Karpas-422 (cell line): ENCODE data around the gene PCDH9. TPM values are rescaled to one million over a fixed set of nuclear protein-coding genes. Genes with fewer than 3 reads are reported as not detected.

Experiments
- DNase-seq: peaks from one replicate; pipeline ENCODE4 v3.0.0-alpha.2; 2015
- H2AFZ ChIP-seq: fragments of 200-600 bp; sonication (generic); 2 replicates; pipeline ENCODE4 v1.6.1; 2014; ENCODE audit warnings: antibody characterized with exemption, low read length, mixed read lengths
- H3K27ac ChIP-seq: fragments of 200-600 bp; sonication (generic); 2 replicates; pipeline ENCODE4 v1.5.1; 2014; ENCODE audit warnings: mild to moderate bottlenecking, low read length, moderate library complexity
- H3K27me3 ChIP-seq: fragments of 200-600 bp; sonication (generic); 2 replicates; pipeline ENCODE4 v1.6.1; 2014; ENCODE audit warnings: low read length, mixed read lengths
- H3K36me3 ChIP-seq: fragments of 200-600 bp; sonication (generic); 2 replicates; pipeline ENCODE4 v1.6.1; 2014; ENCODE audit warnings: low read length, mixed read lengths; ENCODE audit not compliant: insufficient read depth
- H3K4me1 ChIP-seq: fragments of 200-600 bp; sonication (generic); 2 replicates; pipeline ENCODE4 v1.6.1; 2014; ENCODE audit warnings: mild to moderate bottlenecking, low read length, mixed read lengths
- H3K4me2 ChIP-seq: fragments of 200-600 bp; sonication (generic); 2 replicates; pipeline ENCODE4 v1.6.1; 2014; ENCODE audit warnings: low read length, low read depth, mild to moderate bottlenecking; ENCODE audit not compliant: poor library complexity, severe bottlenecking
- H3K4me3 ChIP-seq: fragments of 200-600 bp; sonication (generic); 2 replicates; pipeline ENCODE4 v1.5.1; 2014; ENCODE audit warnings: mild to moderate bottlenecking, antibody characterized with exemption, low read length, mixed read lengths
- H3K79me2 ChIP-seq: fragments of 200-600 bp; sonication (generic); 2 replicates; pipeline ENCODE4 v1.6.1; 2014; ENCODE audit warnings: mild to moderate bottlenecking, low read length, mixed read lengths
- H3K9ac ChIP-seq: fragments of 200-600 bp; sonication (generic); 2 replicates; pipeline ENCODE4 v1.6.0; 2014; ENCODE audit warnings: low read length
- H3K9me2 ChIP-seq: fragments of 200-600 bp; sonication (generic), shearing (Covaris generic); replicated peaks from 2 replicates; pipeline ENCODE4 v1.6.0; 2014; ENCODE audit warnings: mild to moderate bottlenecking, low read length, moderate library complexity; ENCODE audit not compliant: insufficient read depth
- H3K9me3 ChIP-seq: fragments of 300-700, 200-600 bp; sonication (generic); 2 replicates; pipeline ENCODE4 v1.6.1; 2014; ENCODE audit warnings: low read length, mixed read lengths
- H4K20me1 ChIP-seq: fragments of 200-600 bp; sonication (generic); 2 replicates; pipeline ENCODE4 v1.6.1; 2014; ENCODE audit warnings: mild to moderate bottlenecking, antibody characterized with exemption, low read length, low read depth; ENCODE audit not compliant: insufficient read depth
- total RNA-seq: library from RNA; depleted of rRNA; stranded (reverse); fragments of >200 nt; shearing (Covaris generic); gene quantifications from 2 replicates; pipeline ENCODE4 v1.2.3, GENCODE V29; 2014; ENCODE audit warnings: low replicate concordance

PCDH9 gene
- total RNA-seq, 1 experiment from 2014 or later: 5.8 TPM

GRCh38 chr13:67227131-67227983 is 2.8 kb downstream of the PCDH9 start:
- H4K20me1 ChIP-seq: no peaks in the 10 kb centered on the region
- no peaks in the 10 kb centered on the region for H3K9me2 ChIP-seq
- H3K4me1 ChIP-seq: peaks cover 40% of the 10 kb centered on the region
- H3K9me3 ChIP-seq: no peaks in the 10 kb centered on the region
- H3K4me3 ChIP-seq: no peak overlapping the region
- H2AFZ ChIP-seq: no peak overlapping the region
- no peak overlapping the region for H3K4me2 ChIP-seq
- H3K27ac ChIP-seq: no peak overlapping the region
- no peaks in the 10 kb centered on the region for H3K36me3 ChIP-seq
- no peak overlapping the region for H3K9ac ChIP-seq
- no peaks in the 10 kb centered on the region for H3K27me3 ChIP-seq
- peaks cover 17% of the 10 kb centered on the region; the same call in 1 of the 2 replicates for H3K79me2 ChIP-seq
- no peak for DNase-seq

GRCh38 chr13:67226696-67227095 is 3.4 kb downstream of the PCDH9 start:
- no peak overlapping the region for H3K27ac ChIP-seq
- peaks cover 17% of the 10 kb centered on the region; the same call in 1 of the 2 replicates for H3K79me2 ChIP-seq
- H3K4me3 ChIP-seq: no peak overlapping the region
- no peaks in the 10 kb centered on the region for H4K20me1 ChIP-seq
- no peaks in the 10 kb centered on the region for H3K9me2 ChIP-seq
- no peaks in the 10 kb centered on the region for H3K27me3 ChIP-seq
- no peak overlapping the region for H3K9ac ChIP-seq
- no peak for DNase-seq
- H3K9me3 ChIP-seq: no peaks in the 10 kb centered on the region
- H3K4me1 ChIP-seq: peaks cover 44% of the 10 kb centered on the region
- no peak overlapping the region for H3K4me2 ChIP-seq
- no peaks in the 10 kb centered on the region for H3K36me3 ChIP-seq
- H2AFZ ChIP-seq: no peak overlapping the region

- Histone ChIP-seq H3K79me2 (peaks cover 21% of the 10 kb centered on the region), H3K4me3 (no peak overlapping the region), H3K27me3 (no peaks in the 10 kb centered on the region), H3K27ac (no peak overlapping the region), H2AFZ (no peak overlapping the region), H3K9me3 (no peaks in the 10 kb centered on the region), H3K36me3 (no peaks in the 10 kb centered on the region), H3K9me2 (no peaks in the 10 kb centered on the region), H3K4me2 (no peak overlapping the region), H3K9ac (no peak overlapping the region), H3K4me1 (peaks cover 38% of the 10 kb centered on the region), H4K20me1 (no peaks in the 10 kb centered on the region)
- no peak for DNase-seq
These were observed 4.6 kb downstream of the PCDH9 start for GRCh38 chr13:67225252-67226159.

GRCh38 chr13:67224148-67224846 is 5.8 kb downstream of the PCDH9 start:
- no peaks in the 10 kb centered on the region for H3K27me3 ChIP-seq
- DNase-seq: peak; percentile 86
- no peak overlapping the region for H3K4me3 ChIP-seq
- H3K4me2 ChIP-seq: peak overlapping the region; percentile 30
- H4K20me1 ChIP-seq: no peaks in the 10 kb centered on the region
- no peak overlapping the region for H2AFZ ChIP-seq
- H3K9me2 ChIP-seq: no peaks in the 10 kb centered on the region
- H3K79me2 ChIP-seq: peaks cover 18% of the 10 kb centered on the region
- H3K4me1 ChIP-seq: peaks cover 35% of the 10 kb centered on the region
- H3K27ac ChIP-seq: no peak overlapping the region
- no peaks in the 10 kb centered on the region for H3K36me3 ChIP-seq
- no peaks in the 10 kb centered on the region for H3K9me3 ChIP-seq
- no peak overlapping the region for H3K9ac ChIP-seq

- H3K9me2 ChIP-seq: no peaks in the 10 kb centered on the region
- H4K20me1 ChIP-seq: no peaks in the 10 kb centered on the region
- no peaks in the 10 kb centered on the region for H3K36me3 ChIP-seq
- peaks cover 12% of the 10 kb centered on the region for H3K79me2 ChIP-seq
- no peak overlapping the region for H3K27ac ChIP-seq
- DNase-seq: no peak
- no peak overlapping the region for H3K4me3 ChIP-seq
- H3K27me3 ChIP-seq: no peaks in the 10 kb centered on the region
- H3K4me2 ChIP-seq: peak overlapping the region; percentile 30
- H2AFZ ChIP-seq: no peak overlapping the region
- no peaks in the 10 kb centered on the region for H3K9me3 ChIP-seq
- H3K9ac ChIP-seq: no peak overlapping the region
- peaks cover 35% of the 10 kb centered on the region for H3K4me1 ChIP-seq
These were observed 6.4 kb downstream of the PCDH9 start for GRCh38 chr13:67223742-67224141.

GRCh38 chr13:67223024-67223423 is 7.1 kb downstream of the PCDH9 start:
- no peak for DNase-seq
- Histone ChIP-seq H3K27ac (no peak overlapping the region), H2AFZ (no peak overlapping the region), H4K20me1 (no peaks in the 10 kb centered on the region), H3K4me3 (no peak overlapping the region), H3K9ac (no peak overlapping the region), H3K4me1 (peaks cover 40% of the 10 kb centered on the region), H3K79me2 (peaks cover 5% of the 10 kb centered on the region), H3K9me3 (no peaks in the 10 kb centered on the region), H3K27me3 (no peaks in the 10 kb centered on the region), H3K36me3 (no peaks in the 10 kb centered on the region), H3K4me2 (peak overlapping the region; percentile 30), H3K9me2 (no peaks in the 10 kb centered on the region)

GRCh38 chr13:67221630-67222226 is 8.4 kb downstream of the PCDH9 start:
- Histone ChIP-seq H3K9me3 (no peaks in the 10 kb centered on the region), H3K9me2 (no peaks in the 10 kb centered on the region), H2AFZ (no peak overlapping the region), H3K36me3 (no peaks in the 10 kb centered on the region), H3K4me2 (peak overlapping the region; percentile 30), H3K27ac (no peak overlapping the region), H3K79me2 (peaks cover 5% of the 10 kb centered on the region; the same call in 1 of the 2 replicates), H3K27me3 (no peaks in the 10 kb centered on the region), H3K4me3 (no peak overlapping the region), H3K4me1 (peaks cover 44% of the 10 kb centered on the region), H3K9ac (no peak overlapping the region), H4K20me1 (no peaks in the 10 kb centered on the region)
- DNase-seq: peak; percentile 66
